RWPE2 (cell line): ENCODE measurements around the gene TSKU.
A peak's percentile ranks its signal among the peaks of the same experiment; 100 is the strongest.

ENCODE experiments used
- ATAC-seq: fragments of 200-7000 bp; cut with Tn5 transposase; 3 replicates; pipeline ENCODE4 v1.9.1; 2021; ENCODE audit warnings: low read depth
- DNase-seq: peaks from one replicate; pipeline ENCODE4 v3.0.0-alpha.2; 2020; ENCODE audit warnings: low spot score
- H3K27ac ChIP-seq: fragments of 450-650 bp; 2 replicates; pipeline ENCODE4 v1.5.1; 2017; ENCODE audit warnings: mild to moderate bottlenecking; ENCODE audit not compliant: poor library complexity, severe bottlenecking
- H3K27me3 ChIP-seq: fragments of 250-450 bp; sonication (Bioruptor Pico); 2 replicates; pipeline ENCODE4 v1.5.1; 2021; ENCODE audit warnings: mild to moderate bottlenecking, moderate library complexity; ENCODE audit not compliant: insufficient read depth, poor library complexity, severe bottlenecking
- H3K36me3 ChIP-seq: fragments of 250-450 bp; sonication (Bioruptor Pico); 2 replicates; pipeline ENCODE4 v1.5.1; 2020; ENCODE audit warnings: low read depth, mild to moderate bottlenecking, moderate library complexity
- H3K4me1 ChIP-seq: fragments of 250-450 bp; sonication (Bioruptor Pico); 2 replicates; pipeline ENCODE4 v1.5.1; 2021; ENCODE audit warnings: mild to moderate bottlenecking, moderate library complexity; ENCODE audit not compliant: insufficient read depth, poor library complexity, severe bottlenecking
- H3K4me3 ChIP-seq: fragments of 250-450 bp; sonication (Bioruptor Pico); 2 replicates; pipeline ENCODE4 v1.5.1; 2021; ENCODE audit warnings: mild to moderate bottlenecking, moderate library complexity; ENCODE audit not compliant: severe bottlenecking
- H3K9me3 ChIP-seq: fragments of 250-450 bp; sonication (Bioruptor Pico); 2 replicates; pipeline ENCODE4 v1.5.1; 2021; ENCODE audit warnings: mild to moderate bottlenecking, moderate library complexity; ENCODE audit not compliant: severe bottlenecking
- CTCF ChIP-seq: fragments of 450-650 bp; IDR thresholded peaks from one replicate; pipeline ENCODE4 v1.5.1; 2017; ENCODE audit warnings: mild to moderate bottlenecking, moderate library complexity; ENCODE audit not compliant: poor library complexity, severe bottlenecking

TSKU gene

GRCh38 chr11:76831686-76832310, 48.6 kb downstream of the TSKU start:
- H3K27me3 ChIP-seq = no peaks in the 10 kb centered on the region
- no peak for TF ChIP-seq CTCF
- H3K9me3 ChIP-seq = no peaks in the 10 kb centered on the region
- no peak overlapping the region for H3K4me3 ChIP-seq
- DNase-seq = no peak
- H3K27ac ChIP-seq = no peak overlapping the region
- H3K36me3 ChIP-seq = no peaks in the 10 kb centered on the region
- no peak for ATAC-seq
- H3K4me1 ChIP-seq = no peaks in the 10 kb centered on the region

DNA sequence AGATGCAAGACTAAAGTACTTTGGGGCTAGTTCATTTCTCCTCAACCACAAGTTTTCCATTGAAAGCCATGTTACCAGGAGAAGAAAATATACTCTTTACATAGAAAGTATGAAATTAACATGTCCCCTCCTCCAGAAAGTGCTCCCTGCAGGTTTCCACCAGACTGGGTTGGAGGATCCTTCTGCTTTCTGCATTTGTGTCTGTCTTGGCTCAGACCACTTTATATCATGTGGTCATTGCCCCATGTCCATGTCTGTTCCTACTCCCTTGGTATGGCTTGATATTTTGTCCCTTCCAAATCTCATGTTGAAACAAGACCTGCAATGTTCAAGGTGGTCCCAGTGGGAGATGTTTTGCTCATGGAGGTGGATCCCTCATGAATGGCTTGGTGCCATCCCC, 49.2 kb downstream of the TSKU start:
- Histone ChIP-seq H3K36me3 (no peaks in the 10 kb centered on the region), H3K27me3 (no peaks in the 10 kb centered on the region), H3K4me3 (no peak overlapping the region), H3K4me1 (no peaks in the 10 kb centered on the region), H3K9me3 (no peaks in the 10 kb centered on the region), H3K27ac (no peak overlapping the region)
- no peak for TF ChIP-seq CTCF
- DNase-seq (no peak), ATAC-seq (no peak)

- Histone ChIP-seq H3K27ac (no peak overlapping the region), H3K4me3 (no peak overlapping the region), H3K4me1 (no peaks in the 10 kb centered on the region), H3K27me3 (no peaks in the 10 kb centered on the region), H3K9me3 (no peaks in the 10 kb centered on the region), H3K36me3 (no peaks in the 10 kb centered on the region)
- no peak for TF ChIP-seq CTCF
- ATAC-seq = no peak
- no peak for DNase-seq
Observed at GRCh38 chr11:76834151-76834550, 51.0 kb downstream of the TSKU start.

- Histone ChIP-seq H3K9me3 (no peaks in the 10 kb centered on the region), H3K36me3 (no peaks in the 10 kb centered on the region), H3K27ac (no peak overlapping the region), H3K4me1 (no peaks in the 10 kb centered on the region), H3K27me3 (no peaks in the 10 kb centered on the region), H3K4me3 (no peak overlapping the region)
- no peak for ATAC-seq
- DNase-seq = no peak
- TF ChIP-seq CTCF = no peak
Observed at GRCh38 chr11:76835036-76835435, 51.9 kb downstream of the TSKU start.

DNA sequence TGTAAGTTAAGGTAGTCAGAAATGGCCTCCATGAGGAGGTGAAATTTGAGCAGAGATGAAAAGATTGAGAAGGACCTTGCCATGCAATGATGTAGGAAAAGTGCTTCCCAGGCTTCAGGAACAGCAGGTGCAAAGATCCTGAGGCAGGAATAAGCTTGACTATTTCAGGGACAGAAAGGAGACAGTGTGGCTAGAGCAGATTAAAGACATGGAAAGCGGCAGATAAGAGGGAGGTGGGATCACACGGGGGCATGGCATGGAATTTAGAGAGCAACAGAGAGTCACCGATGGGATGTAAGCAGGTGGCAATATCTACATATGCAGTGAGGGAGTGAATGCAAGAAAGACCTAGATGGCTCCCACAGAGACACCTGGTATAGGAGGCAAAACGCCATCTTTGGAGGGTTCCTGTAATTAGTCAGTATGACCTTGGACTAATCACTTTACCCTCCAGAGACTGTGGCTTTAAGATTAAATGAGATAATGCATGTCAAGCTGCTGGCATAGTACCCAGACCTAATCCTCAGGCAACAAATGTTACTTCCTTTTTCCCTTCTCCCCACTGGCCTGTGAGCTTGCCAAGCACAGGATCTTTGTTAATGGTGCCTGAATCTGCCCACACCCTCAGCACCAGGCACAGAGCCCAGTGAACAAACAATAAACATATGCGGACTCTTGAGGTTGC, 52.9 kb downstream of the TSKU start:
- no peaks in the 10 kb centered on the region for H3K9me3 ChIP-seq
- no peak for TF ChIP-seq CTCF
- no peaks in the 10 kb centered on the region for H3K36me3 ChIP-seq
- no peak overlapping the region for H3K4me3 ChIP-seq
- no peaks in the 10 kb centered on the region for H3K27me3 ChIP-seq
- ATAC-seq (peak; percentile 63; the same call in 2 of the 3 replicates), DNase-seq (no peak)
- no peaks in the 10 kb centered on the region for H3K4me1 ChIP-seq
- H3K27ac ChIP-seq = no peak overlapping the region
